HTERT RPE-1 (cell line): ENCODE results near the gene SELENBP1.

ENCODE experiments used
- in situ Hi-C: fragments of 300-500 bp; cut with MboI; formaldehyde crosslinking; loops from 4 replicates; pipeline ENCODE4 v1.14.3; 2020; ENCODE audit warnings: low sequenced_read_pairs

The SELENBP1 gene

DNA sequence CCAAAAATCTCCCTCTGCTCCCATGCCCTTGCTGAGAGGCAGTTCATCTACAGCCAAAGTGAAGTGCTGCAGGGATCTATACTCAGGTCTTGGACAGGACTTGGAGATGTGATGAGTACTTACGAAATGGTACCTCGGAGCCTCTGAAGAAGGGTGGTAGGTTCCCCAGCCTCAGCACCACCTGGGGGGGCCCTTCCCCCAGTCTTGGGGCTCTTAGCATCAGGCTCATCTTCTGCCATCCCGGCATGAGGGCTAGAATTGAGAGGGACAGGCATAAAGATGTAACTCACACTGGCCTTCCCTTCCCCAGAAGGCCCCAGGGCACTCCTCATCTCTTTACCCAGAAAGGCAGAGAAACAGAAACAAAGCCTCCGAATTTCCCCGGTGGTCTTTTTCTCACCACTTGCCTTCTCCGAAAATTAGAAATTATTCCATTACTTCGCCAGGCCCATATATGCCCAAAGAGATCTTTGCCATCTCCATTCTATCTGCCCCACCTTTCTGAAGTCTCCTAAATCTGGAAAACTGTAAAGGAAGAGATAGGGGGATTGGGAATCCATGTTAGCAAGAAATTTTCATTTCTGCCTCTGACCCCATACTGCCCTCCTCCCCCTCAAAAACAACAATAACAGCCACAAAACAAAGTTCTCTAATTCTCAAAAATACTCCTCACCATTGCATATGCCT is 26.3 kb downstream of the SELENBP1 start:
- in situ Hi-C loops = no loop called here

DNA sequence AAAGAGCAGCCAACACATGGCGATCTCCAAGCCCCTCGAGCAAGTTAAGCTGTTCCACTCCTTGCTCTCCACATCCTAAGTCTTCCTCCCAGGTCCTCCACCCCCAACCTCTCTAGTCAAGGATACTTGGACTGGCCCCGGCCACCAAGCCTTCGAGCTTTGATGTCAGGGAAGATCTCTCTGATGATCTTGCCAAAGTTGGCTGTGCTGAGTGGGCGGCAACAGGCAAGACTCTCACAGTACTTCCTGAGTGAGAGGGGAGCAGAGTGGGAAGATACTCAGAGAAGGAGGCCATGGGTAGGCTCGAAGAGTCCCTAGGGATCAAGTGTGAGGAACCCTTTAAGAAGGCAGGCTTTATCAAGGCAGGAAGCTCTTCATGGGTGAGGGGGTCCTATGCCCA is 28.2 kb downstream of the SELENBP1 start:
- in situ Hi-C loops = no loop called here

DNA sequence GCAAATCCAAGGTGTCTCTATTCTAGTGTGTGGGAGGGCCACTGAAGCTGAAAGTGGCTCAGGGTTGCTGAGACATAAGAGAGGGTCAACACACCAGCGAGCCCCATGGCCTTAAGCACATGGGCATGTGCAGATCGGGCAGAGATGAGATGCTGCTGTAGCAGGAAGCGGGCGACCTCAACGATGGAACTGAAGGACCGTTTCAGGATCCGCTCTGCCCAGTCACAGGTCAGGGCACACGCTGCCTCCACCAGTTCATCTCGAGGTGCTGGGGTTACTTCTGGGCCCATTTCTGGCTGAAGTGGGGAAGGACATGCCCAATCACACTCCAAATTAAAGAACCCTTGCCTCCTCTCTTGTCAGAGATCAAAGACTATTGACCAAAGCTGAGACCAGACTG is 28.9 kb downstream of the SELENBP1 start:
- in situ Hi-C loops = no loop called here

DNA sequence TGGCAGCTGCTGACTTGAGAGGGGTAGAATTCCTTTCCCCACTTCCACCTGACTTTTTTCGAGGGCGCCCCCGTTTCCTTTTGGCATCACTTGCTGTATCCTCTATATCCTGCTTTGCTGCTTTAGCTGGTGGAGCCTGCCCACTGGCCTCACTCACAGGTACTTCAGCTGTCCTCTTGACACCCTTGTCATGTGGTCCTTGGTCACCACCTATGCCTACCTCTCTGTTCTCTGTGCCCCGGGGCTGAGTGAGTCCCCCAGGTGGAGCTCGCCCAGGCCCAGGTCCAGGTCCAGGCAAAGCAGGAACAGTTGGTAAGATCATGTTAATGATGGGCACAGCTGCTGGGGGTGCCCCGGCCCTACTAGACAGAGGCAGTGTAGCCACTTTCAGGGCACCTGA is 29.9 kb downstream of the SELENBP1 start:
- in situ Hi-C loops = no loop called here

DNA sequence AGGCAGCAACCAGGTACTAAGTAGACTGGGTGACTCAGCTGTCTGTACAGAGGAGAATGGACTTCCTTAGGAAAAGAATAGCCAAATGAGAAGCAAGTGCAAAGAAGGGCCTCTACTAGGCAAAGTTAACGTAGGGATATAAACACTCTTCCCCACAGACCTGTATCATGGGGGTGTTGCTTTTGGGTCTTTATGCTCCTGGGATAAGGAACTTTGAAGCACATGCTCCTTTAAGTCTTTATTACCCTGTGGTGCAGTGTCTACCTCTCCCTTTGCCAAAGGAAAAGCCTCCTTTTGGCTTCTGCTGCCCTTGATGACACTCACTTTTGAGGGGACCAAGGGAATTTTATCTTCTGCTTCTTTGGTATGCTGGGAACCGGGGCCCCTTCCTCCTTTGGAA is 30.5 kb downstream of the SELENBP1 start:
- in situ Hi-C loops = no loop called here

- in situ Hi-C loops = no loop called here
Observed at GRCh38 chr1:151340870-151341754, 31.4 kb downstream of the SELENBP1 start.

- in situ Hi-C loops = no loop called here
Observed at GRCh38 chr1:151336556-151336955, 35.9 kb downstream of the SELENBP1 start.

GRCh38 chr1:151334822-151335221 is 37.7 kb downstream of the SELENBP1 start:
- in situ Hi-C loops = no loop called here

DNA sequence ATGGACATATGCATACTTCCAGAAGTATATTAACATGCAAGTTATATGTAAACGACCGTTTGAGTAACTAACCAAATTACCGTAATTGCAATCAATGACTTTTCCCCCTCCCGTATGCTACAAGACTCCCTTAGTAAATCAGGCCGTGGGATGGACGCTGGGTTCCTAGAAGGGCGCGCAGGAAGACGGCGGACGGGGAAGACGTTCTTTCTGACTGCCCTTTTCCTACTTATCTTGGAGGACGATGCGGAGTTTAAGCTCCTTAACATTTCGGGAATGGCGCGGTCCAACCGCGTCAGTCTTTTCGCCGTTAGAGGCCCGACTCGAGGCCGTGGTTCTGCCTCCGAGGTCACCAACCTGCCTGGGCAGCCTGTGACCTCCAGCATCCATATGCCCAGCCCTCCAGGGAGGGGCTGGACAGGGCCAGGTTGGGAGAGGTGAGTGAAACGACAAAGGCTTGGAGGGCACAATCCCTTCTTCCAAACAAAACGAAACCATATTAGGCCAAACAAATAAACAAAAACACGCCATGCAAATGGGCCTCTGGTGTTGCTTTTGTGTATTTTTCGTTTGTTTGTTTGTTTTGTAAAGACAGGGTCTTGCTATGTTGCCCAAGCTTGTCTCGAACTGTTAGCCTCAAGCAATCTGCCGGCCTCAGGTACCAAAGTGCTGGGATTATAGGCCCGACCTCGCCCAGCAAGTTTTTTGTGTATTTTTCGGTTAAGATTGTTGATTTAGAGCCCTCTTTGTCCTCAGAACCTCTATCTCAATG is 44.4 kb downstream of the SELENBP1 start:
- in situ Hi-C loops = no loop called here

GRCh38 chr1:151327223-151327902 is 45.1 kb downstream of the SELENBP1 start, which contains the start of gene PI4KB:
Gene PI4KB (minus strand): TSS chr1:151327416. CDS start chr1:151316481, 10,935 bp downstream.
- in situ Hi-C loops = no loop called here

- in situ Hi-C loops = no loop called here
Observed at GRCh38 chr1:151326619-151327222, 45.8 kb downstream of the SELENBP1 start.

GRCh38 chr1:151325646-151326429 is 46.7 kb downstream of the SELENBP1 start:
- in situ Hi-C loops = no loop called here

DNA sequence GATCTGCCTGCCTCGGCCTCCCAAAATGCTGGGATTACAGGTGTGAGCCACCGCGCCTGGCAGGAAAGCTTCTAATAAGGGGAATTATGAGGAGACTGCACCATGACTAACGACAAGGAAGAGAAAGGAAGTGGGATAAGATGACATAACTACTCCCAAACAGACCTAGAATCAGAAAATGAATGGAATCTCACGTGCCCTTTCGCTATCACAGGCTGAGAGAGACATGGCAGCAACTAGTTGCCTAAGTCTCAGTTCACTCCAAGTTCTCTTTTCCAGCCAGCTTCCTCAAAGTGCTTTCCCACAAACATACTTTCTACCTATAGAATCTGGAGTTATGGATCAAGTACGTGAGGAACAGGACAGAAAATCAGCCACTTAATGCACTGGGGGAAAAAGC is 47.3 kb downstream of the SELENBP1 start:
- in situ Hi-C loops = no loop called here

DNA sequence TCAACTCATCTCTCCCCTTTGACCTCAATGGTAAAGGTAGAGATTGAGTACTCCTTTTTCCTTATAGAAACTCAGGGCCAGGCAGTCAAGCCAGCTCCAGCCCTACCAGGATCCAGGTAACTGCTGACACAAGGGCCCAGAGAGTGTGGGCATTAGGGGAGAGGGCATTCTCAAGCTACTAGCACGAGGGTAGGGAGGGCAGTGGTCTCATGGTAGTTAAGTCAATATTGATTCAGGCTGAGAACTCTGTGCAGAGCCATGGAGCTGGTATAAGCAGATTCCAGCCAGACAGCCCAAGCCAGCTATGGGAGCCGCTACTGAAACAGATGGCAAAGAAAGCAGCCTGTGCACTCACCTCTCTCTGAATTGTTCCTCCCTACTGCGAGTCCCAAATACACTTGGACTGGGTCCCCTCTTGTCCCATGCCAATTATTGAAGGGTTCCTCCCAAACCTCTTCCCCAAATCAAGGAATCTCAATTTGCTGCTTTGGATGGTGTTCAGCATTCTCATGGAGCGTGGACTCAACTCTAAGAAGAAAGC is 48.0 kb downstream of the SELENBP1 start:
- in situ Hi-C loops = no loop called here

GRCh38 chr1:151318975-151319374 is 53.5 kb downstream of the SELENBP1 start:
- in situ Hi-C loops = no loop called here

- in situ Hi-C loops = no loop called here
Observed at GRCh38 chr1:151315565-151316235, 56.8 kb downstream of the SELENBP1 start.
